ENCODE data around the gene IL31RA. TPM values are rescaled to one million over a fixed set of nuclear protein-coding genes. Genes with fewer than 3 reads are reported as not detected.

The IL31RA gene
- 1.2 to 1.7 TPM (median 1.3 TPM) in 5 replicates for total RNA-seq (2022; extraction: Qiagen RNA extraction)

GRCh38 chr5:55850839-55851674, at the start of gene IL31RA:
Gene IL31RA, plus strand, starts transcription at chr5:55851357. Its CDS starts 214 bp downstream, at chr5:55851571.

Other genes with a start within 250 kb of the IL31RA start
- 20.1 to 33.6 TPM (median 23.2 TPM) in 5 replicates for gene SLC38A9, start 139.0 kb upstream of the IL31RA start, total RNA-seq (2022; extraction: Qiagen RNA extraction)
- 0.05 to 0.08 TPM in 2 of 5 replicates, not detected in the others for gene DDX4, start 113.3 kb upstream of the IL31RA start, total RNA-seq (2022; extraction: Qiagen RNA extraction)
- 36.6 to 101 TPM (median 65.3 TPM) in 5 replicates for gene IL6ST, start 143.6 kb downstream of the IL31RA start, total RNA-seq (2022; extraction: Qiagen RNA extraction)